Colonic mucosa (tissue), 4 donors: ENCODE measurements around the gene TMEM154. TPM values are rescaled to one million over a fixed set of nuclear protein-coding genes. Genes with fewer than 3 reads are reported as not detected.

Experiments used
- DNase-seq: peaks from one replicate; pipeline ENCODE4 v3.0.0-alpha.2; 2020
- H3K27ac ChIP-seq: fragments of 200-600 bp; one replicate; pipeline ENCODE4 v1.8.0; 2021
- H3K27me3 ChIP-seq: fragments of 200-600 bp; one replicate; pipeline ENCODE4 v1.8.0; 2021
- H3K36me3 ChIP-seq: fragments of 200-600 bp; one replicate; pipeline ENCODE4 v1.8.0; 2021
- H3K4me1 ChIP-seq: fragments of 200-600 bp; one replicate; pipeline ENCODE4 v1.8.0; 2021; ENCODE audit warnings: mild to moderate bottlenecking
- H3K4me3 ChIP-seq: fragments of 200-600 bp; one replicate; pipeline ENCODE4 v1.8.0; 2021
- H3K9ac ChIP-seq, 2 donors: one replicate each; pipeline ENCODE4 v1.7.0; 2013; ENCODE audit warnings: control low read depth in 2 of 2, low read depth in 2 of 2, low read length in 2 of 2
- H3K9me3 ChIP-seq: fragments of 200-600 bp; one replicate; pipeline ENCODE4 v1.8.0; 2021
- intact Hi-C: fragments of 100-400 bp; cut with DNase I; formaldehyde crosslinking; loops from one replicate; pipeline ENCODE4 v1.14.1; 2022
- total RNA-seq, 2 donors: library from RNA; stranded (reverse); fragmentation: NEBNext Ultra II Directional in 1 of 2; extraction: Animal tissue kit (Norgen Biotek cat#: 25700) in 1 of 2; gene quantifications; one replicate each; pipeline ENCODE4 v1.2.1, GENCODE V29; 2021
- TF ChIP-seq, protein P1 (sequence below): fragments of 200-600 bp; IDR thresholded peaks from one replicate; pipeline ENCODE4 v1.8.0; 2022; ENCODE audit warnings: antibody characterized with exemption, mild to moderate bottlenecking
- donor health status: healthy.
- donor health status: DM: no; HTN: no; CAD: no.
- donor health status: DM: no; HTN: no; CAD: no.

The TMEM154 gene
- total RNA-seq, 2 donors from 2014 or later, result 1.5 to 3.5 TPM

DNA sequence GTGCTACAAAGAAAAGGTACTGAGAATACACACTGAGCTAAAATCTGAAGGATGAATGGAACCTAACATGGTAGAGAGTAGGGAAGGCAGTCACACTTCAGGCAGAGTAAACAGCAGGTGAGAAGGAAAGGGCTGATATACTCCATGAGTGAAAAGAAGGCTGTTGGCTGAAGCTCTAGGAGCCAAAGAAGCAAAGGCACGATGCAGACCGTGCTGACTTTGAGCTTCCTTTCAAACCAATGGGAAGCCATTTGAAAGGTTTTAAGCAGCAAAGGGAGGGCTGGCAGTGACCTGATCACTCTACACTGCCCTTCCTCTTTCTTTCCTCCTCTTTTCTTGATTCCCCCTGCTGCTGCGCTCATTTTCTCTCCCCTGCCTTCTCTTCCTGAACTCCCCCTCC, 66.4 kb downstream of the TMEM154 start:
- H3K9me3 ChIP-seq, result no peaks in the 10 kb centered on the region
- no peaks in the 10 kb centered on the region for H3K4me1 ChIP-seq
- no peak for DNase-seq
- intact Hi-C loops, result no loop called here
- no peak overlapping the region for H3K27ac ChIP-seq
- no peaks in the 10 kb centered on the region for H3K36me3 ChIP-seq
- no peak overlapping the region for H3K9ac ChIP-seq
- TF ChIP-seq, protein P1, sequence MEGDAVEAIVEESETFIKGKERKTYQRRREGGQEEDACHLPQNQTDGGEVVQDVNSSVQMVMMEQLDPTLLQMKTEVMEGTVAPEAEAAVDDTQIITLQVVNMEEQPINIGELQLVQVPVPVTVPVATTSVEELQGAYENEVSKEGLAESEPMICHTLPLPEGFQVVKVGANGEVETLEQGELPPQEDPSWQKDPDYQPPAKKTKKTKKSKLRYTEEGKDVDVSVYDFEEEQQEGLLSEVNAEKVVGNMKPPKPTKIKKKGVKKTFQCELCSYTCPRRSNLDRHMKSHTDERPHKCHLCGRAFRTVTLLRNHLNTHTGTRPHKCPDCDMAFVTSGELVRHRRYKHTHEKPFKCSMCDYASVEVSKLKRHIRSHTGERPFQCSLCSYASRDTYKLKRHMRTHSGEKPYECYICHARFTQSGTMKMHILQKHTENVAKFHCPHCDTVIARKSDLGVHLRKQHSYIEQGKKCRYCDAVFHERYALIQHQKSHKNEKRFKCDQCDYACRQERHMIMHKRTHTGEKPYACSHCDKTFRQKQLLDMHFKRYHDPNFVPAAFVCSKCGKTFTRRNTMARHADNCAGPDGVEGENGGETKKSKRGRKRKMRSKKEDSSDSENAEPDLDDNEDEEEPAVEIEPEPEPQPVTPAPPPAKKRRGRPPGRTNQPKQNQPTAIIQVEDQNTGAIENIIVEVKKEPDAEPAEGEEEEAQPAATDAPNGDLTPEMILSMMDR, result no peak
- no peak overlapping the region for H3K4me3 ChIP-seq
- no peaks in the 10 kb centered on the region for H3K27me3 ChIP-seq

DNA sequence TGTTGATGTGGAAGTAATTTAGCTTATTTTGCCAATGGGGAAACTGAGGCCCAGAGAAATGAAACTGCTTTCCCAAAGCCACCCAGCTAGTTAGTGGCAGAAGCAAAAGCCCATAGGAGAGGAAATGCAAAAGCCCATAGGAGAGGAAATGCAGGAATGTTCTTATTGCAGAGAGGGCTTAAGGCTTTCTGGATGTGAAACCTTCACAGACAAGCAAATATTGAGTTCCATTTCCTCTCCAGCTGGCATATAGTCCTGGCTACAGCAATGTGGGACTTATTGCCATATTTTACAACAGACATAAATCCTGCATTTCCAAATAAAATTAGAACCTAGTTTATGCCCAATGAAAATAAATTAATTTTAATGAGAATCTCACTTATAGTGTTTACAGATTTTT, 69.7 kb downstream of the TMEM154 start:
- no peak overlapping the region for H3K9ac ChIP-seq
- DNase-seq, result no peak
- TF ChIP-seq, protein P1, result no peak
- H3K4me1 ChIP-seq, result no peaks in the 10 kb centered on the region
- H3K36me3 ChIP-seq, result no peaks in the 10 kb centered on the region
- no peaks in the 10 kb centered on the region for H3K9me3 ChIP-seq
- H3K4me3 ChIP-seq, result no peak overlapping the region
- H3K27ac ChIP-seq, result no peak overlapping the region
- no peaks in the 10 kb centered on the region for H3K27me3 ChIP-seq
- intact Hi-C loops, result no loop called here

DNA sequence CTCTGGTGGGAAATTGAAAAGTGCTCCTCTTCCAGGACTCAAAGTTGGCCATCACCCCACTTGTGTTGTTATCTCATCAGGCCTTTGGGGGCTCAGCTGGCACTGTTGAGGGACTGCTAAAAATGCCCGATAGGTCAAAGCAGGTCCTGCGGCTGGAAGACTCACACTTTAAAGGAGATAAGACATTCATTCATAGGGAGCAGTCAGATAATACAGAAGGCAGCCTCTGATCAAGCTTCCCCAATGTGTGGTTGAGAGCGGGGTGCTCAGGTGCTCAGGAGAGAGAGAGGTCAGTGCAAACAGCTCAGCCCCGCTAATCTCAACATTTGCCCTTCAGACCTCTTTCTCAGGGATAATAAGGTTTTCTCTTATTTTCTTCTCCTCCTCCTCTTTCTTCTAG, 70.3 kb downstream of the TMEM154 start:
- no peak overlapping the region for H3K4me3 ChIP-seq
- no peaks in the 10 kb centered on the region for H3K4me1 ChIP-seq
- DNase-seq, result no peak
- no peak overlapping the region for H3K9ac ChIP-seq
- no peaks in the 10 kb centered on the region for H3K36me3 ChIP-seq
- H3K27ac ChIP-seq, result no peak overlapping the region
- intact Hi-C loops, result no loop called here
- H3K27me3 ChIP-seq, result no peaks in the 10 kb centered on the region
- TF ChIP-seq, protein P1, result no peak
- no peaks in the 10 kb centered on the region for H3K9me3 ChIP-seq

DNA sequence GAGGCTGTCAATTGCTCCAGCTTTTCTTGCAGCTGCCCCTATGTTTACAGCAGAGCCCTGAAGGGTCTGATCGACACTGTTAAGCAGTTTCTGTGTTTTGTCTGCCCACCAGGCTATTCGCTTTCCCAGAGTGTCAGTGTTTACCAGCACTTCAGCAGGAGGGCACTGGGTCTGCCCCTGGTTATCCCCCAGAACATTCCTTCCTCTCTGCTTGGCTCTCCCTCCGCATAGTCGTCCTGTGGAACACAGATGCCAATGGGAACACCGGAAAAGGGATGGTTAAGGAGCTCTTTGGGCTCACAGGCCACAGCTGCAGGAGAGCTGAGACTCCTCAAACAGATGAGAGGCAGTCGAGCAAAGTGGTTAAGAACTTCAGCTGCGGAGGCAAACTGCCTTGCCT, 72.6 kb downstream of the TMEM154 start:
- H3K9ac ChIP-seq, result no peak overlapping the region
- intact Hi-C loops, result no loop called here
- H3K27me3 ChIP-seq, result no peaks in the 10 kb centered on the region
- DNase-seq, result no peak
- H3K4me3 ChIP-seq, result no peak overlapping the region
- no peaks in the 10 kb centered on the region for H3K9me3 ChIP-seq
- TF ChIP-seq, protein P1, result no peak
- no peak overlapping the region for H3K27ac ChIP-seq
- H3K4me1 ChIP-seq, result no peaks in the 10 kb centered on the region
- H3K36me3 ChIP-seq, result no peaks in the 10 kb centered on the region

DNA sequence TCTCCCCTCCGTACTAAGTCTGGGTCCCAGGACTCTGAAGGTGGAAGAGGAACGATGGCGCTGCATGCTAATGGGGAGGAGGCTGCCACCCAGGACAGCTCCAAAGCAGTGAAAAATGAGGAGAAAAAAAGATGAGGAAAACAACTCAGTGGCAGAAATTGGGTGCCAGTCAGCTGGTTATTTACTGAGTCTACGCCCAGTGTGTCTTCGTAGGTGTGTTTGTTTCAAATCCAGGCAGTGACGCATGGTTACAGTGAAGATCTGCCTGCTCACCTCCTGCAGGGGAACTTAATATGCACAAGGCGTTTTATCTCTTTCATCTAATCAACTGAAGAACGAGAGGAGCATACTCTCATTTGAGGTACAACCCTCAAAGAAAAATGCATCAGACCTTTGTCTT, 73.0 kb downstream of the TMEM154 start:
- TF ChIP-seq, protein P1, result no peak

More for the DNA sequence above, 73.0 kb downstream of the TMEM154 start:
- H3K27me3 ChIP-seq, result no peaks in the 10 kb centered on the region
- no peak overlapping the region for H3K27ac ChIP-seq
- no peaks in the 10 kb centered on the region for H3K36me3 ChIP-seq
- H3K9ac ChIP-seq, result no peak overlapping the region
- intact Hi-C loops, result no loop called here
- no peaks in the 10 kb centered on the region for H3K9me3 ChIP-seq
- H3K4me3 ChIP-seq, result no peak overlapping the region
- DNase-seq, result no peak
- H3K4me1 ChIP-seq, result no peaks in the 10 kb centered on the region
